Activated CD4-positive, alpha-beta T cell treated with anti-CD3 and anti-CD28 coated beads for 1 hour (primary cell): ENCODE data around the gene HCCS.
A peak's percentile ranks its signal among the peaks of the same experiment; 100 is the strongest.
"Not testable (repeated sequence)": the region's sequence is repeated elsewhere in the genome, so short reads cannot be mapped to it uniquely, and the experiment has no call there.

ENCODE experiments used
- DNase-seq: peaks from one replicate; pipeline ENCODE4 v3.0.0-alpha.2; 2020

Gene HCCS

DNA sequence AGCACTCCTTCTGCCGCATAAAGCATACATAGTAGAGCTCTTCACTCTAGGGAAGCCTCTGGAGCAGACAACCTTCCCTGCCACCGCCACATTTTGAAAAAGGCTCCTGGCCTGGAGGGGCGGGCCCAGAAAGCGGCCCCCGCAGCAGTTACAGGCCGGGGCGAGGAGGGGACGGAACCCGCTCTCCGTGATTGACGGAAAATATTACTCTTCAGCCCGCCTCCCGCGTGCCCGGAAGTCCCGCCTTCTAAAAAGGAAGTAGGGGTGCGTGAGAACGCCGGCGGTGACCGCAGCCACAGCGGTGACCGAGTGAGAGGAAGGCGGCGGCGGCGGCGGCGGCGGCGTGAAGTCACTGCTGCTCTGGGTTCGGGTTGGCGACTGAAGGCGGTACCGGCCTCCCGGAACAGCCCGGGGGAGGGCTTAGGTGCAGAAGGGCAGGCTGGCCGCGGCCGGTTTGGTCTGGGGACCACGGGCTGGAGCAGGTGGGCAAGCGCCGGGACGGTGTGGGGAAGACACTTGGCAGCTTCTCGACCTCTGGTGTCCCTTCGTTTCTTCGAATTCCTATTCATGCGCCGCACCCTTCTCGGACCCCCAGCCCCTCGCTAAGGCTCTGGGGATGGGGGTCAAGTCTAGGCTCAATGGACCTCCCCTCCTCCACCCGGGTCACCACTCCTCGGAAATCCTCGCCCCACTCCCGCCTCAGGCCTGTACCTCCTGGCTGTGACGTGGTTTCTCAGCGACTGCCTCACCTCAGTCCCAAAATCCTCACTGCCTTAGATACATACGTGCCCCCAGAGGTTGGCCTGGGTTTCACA is at the start of gene HCCS:
Gene HCCS, plus strand, starts transcription at position 296 of the 815 bp plus-strand sequence. CDS start 729 bp downstream, outside the sequence.
- DNase-seq, result peak; percentile 76

DNA sequence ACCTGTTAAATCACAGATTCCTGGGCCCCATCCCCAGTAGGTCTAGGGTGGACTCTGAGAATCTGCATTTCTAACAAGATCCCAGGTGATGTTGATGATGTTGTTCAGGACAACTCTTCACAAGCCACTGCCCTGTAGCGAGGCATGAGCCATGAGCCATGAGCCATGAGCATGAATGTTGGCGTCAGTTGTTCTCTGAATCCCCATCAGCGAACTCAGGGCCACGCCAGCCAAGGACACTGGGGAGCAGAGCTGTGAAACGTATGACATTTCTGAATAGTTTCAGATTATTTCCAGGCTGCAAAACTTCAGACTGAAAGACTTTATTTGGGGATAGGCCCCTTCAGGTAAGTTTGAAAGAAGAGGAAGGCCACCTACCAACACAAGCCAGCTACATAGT is 46.9 kb upstream of the HCCS start:
- no peak for DNase-seq

DNA sequence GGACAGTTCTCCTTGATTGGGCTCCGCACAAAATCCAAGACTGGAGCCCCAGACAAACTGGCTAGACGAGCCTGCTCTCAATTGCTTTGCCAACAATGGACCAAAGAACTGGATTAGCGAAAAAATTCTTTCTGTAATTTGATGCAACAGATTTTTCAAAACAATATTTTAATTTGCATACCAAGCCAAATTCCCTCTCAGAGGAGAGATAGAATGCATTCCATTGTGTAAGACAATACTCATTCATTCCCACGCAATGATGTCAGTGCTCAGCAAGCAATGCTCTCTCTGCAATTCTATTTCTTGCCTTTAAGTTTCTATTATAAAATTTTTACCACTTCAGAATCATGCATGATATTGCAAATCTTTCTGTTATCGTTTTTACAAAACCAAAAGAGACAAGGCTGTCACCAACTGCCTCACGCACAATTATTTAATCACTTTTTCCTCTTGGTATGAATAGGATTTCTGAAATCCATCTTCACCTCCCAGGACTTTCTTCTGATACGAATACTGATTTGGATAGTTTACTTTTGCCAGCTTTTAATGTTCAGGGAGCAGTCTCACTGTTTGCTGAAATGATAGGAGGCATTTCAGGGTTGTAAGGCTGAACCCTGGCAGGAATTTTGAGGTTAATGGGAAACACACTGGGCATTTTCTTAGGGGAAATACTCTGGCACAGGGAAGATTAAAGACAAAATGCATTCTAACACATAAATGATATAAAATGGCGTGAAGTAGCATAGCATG is 46.1 kb upstream of the HCCS start:
- no peak for DNase-seq

DNA sequence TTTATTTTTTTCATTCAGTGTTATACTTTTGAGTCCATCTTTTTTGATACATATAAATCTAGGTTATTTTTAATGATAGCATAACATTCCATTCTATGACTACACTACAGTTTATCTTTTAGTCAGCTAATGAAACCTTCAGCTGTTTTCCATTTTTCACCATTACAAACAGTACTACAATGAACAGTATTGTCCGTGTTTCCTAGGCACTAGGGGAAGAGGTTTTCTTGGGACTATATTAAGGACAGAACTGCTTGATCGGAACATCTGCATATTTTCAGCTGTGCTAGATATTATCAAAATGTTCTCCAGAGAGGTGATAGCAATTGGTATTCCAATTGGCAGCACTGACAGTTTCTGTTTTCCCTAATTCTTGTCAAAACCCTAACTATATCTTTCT is 44.3 kb upstream of the HCCS start:
- DNase-seq, result no peak

DNA sequence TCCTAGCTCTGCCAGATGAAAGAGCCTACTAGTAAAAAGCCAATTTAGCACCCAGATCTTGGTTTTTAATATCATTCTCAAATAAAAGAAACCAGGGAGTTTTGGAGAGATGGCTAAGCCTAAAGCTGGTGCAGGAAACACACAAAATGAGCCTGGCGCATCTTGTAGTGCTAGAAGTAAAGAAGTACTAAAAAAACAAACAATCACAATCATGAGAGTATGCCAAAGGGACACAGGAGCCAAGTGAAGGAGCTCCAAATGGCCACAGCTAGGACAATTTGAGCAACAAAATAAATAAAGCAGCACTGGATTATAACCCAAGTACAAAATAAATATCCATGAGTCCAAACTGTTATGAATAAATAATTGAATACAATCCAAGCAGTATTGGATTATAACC is 37.8 kb upstream of the HCCS start:
- no peak for DNase-seq

DNA sequence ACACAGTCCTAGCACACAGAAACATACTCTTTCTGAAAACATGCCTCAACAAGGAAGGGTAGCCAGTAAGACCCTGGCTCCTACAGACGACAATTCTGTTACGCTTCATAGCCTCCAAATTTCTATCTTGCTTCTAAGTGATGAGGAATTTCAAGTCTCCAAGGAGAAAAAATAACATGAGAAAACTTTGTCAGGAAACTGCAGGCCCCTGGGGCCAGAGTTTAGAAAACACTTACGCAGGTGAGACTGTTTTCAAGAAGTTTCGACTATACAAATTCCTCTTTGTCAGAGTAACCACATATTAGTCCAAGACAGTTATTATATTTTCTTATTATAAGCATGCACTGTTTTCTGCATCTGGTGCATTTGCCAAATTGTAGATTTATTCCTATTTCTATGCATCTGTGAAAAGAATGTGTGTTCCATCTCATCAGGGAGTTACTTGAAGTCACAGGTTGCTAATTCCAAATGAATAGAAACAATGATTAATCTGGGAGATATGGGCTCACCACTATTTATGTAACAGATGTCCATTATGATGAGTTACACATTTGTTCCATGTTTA is 30.3 kb upstream of the HCCS start:
- no peak for DNase-seq

DNA sequence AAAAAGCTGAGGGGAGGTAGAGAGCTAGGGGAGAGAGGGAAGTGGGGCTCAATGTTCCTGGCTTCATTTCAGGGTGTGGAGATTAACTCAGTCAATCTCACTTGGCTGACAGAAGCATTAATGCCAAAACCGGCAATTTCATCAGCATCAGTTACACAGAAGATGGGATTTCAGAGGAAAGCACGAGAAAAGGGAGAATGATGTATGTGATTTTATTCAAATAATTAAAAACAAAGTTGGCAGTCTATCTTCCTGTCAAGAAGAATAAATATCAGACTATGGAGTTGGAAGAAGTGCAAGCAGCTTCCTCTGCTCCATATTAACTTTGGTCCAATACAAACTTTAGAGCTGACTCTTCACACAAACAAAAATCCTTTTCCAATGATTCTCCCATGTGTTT is 29.6 kb upstream of the HCCS start:
- no peak for DNase-seq

DNA sequence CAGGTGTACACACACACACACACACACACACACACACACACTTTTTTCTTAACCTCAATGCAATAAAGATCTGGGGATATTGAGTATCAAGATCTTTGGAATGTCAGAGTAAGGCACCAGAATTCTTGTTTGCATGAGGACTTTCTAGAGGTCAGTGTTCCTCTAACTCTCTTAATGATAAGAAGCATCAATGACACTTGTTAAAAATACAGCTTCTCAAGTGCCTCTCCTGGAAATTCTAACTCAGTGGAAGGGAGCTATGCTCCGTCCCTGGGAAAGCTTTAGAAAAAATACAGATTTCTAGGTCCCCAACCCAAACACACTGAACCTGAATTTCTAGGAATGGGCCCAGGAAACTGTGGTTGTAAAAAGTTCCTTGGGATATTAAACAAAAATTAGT is 25.8 kb upstream of the HCCS start:
- no peak for DNase-seq

DNA sequence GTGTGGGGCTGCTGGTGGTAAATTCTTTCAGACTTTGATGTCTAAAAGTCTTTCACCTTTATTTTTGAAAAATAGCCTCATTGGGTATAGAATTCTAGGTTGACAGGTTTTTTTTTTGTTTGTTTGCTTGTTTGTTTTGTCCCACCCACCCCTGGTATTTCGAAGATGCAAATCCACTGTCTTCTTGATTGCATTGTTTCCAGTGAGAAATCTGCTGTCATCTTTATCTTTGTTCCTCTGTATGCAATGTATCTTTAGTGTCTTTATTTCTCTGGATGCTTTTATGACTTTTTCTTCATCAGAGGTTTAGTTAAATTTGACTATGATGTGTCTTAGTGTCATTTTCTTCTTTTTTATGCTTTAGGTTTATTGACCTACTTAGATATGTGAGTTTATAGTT is 21.3 kb upstream of the HCCS start:
- DNase-seq, result no peak

DNA sequence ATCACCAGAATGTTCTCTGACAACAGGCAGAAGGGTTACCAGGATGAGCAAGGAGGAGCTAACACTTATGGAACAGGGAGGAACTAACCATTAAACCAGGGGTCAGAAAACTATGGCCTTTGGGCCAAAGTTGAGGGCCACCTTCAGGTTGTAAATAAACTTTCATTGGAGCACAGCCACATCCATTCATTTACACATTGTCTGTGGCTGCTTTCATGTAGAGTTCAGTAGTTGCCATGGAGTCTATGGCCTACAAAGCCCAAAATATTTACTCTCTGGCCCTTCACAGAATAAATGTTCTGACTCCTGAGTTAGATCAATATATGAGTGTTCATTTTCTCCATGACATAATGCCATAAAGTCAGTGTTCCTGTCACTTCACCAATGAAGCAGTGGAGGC is 13.2 kb upstream of the HCCS start:
- no peak for DNase-seq

DNA sequence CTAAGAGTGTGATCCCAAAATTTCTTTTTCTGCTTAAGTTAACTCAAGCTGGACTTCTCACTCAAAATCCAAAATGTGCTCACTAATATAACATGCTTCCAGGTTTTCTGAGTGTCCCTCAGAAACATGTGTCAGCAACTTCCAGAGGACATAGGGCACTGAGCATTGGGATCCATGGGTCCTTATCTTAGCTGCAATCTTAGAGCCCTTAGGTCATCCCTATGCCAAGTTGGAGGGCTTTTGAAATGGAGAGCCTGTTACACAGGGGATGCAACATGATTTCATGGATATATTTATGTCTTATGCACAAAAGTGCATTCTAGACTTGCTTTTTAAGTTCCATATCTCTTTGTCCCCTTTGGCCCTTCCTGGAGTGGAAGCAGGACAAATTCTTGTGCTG is 11.7 kb upstream of the HCCS start:
- DNase-seq, result no peak

DNA sequence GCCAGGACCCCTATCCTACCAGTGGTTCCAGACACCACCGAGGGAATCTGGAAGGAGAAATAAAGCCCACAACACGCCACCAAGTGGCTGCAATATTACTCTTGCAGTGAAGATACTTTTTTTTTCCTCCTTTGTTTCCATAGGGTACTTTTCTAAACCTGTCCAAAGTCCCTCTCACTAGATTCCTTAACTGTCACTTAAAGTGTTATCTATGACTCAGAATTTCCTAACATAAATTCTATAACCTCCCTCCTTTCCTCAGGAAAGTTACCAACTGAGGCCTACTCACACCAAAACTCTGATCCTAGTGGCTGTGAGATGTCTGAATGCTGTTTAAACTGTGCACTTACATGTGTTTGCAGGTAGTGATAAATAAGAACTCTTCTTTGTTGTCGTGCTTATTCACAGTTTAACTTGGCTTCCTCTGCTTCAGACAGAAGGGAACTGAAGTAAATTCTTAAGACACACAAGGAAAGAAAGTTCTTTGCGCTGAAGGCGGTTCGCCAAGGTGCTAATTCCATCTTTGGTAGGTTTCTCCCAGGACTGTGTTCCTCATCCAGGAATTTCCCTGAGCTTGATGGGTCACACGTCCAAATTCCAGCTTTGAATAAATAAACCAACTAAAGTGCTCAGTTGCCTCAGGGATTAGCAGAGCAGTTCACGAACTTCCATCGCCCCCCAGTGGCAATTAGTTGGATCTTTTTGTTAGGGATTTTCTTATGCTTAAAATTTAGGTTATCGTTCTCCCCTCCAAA is 10.7 kb upstream of the HCCS start:
- DNase-seq, result no peak

DNA sequence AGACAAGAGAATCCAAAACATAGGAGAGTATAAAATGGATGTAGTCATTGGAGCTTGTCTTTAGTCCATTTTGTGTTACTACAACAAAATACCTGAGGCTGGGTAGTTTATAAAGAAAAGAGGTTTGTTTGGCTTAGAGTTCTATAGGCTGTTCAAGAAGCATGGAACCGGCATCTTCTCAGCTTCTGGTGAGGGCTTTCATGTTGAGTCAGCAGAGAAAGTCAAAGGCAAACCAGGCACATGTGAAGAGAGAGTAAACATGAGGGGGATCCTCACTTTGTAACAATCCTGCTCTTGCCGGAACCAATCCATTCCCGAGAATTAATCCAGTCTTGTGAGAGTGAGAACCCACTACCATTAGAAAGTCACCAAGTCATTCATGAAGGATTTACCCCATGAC is 8.1 kb upstream of the HCCS start:
- no peak for DNase-seq

DNA sequence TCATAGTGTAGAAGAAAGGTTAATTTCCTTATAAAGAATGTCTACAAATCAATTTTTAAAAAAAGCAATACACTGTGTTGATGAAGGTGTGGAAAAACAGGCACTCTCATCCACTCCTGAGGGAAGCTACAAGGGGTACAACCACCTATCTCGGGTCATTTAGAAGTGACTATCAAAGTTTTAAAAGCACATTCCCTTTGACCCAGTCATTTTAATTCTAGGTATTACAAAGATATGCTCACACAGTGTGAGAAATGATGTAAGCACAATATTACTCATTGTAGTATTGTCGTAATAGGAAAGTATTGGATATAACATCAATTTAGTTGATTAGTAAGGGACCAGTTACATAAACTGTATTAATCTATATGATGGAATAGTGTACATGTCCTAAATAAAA is 7.4 kb upstream of the HCCS start:
- DNase-seq, result no peak

DNA sequence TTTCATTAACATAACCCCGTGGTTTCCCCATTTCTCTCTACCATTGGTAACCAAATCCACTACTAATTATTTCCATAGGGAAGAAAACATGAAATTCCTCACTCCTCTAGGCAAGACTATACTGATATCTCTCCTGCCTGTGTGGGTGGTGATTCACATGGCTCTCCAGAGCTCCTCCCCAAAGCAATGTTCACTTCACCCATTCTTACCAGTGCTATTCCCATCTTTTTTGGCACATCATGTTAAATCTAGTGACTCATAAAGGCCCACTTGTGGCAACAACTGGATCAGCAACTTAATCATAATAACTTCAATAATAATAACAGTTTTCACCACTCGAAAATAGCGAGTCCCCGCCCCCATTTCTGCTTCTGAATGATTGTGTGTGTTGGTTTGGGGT is 6.1 kb upstream of the HCCS start:
- DNase-seq, result no peak

DNA sequence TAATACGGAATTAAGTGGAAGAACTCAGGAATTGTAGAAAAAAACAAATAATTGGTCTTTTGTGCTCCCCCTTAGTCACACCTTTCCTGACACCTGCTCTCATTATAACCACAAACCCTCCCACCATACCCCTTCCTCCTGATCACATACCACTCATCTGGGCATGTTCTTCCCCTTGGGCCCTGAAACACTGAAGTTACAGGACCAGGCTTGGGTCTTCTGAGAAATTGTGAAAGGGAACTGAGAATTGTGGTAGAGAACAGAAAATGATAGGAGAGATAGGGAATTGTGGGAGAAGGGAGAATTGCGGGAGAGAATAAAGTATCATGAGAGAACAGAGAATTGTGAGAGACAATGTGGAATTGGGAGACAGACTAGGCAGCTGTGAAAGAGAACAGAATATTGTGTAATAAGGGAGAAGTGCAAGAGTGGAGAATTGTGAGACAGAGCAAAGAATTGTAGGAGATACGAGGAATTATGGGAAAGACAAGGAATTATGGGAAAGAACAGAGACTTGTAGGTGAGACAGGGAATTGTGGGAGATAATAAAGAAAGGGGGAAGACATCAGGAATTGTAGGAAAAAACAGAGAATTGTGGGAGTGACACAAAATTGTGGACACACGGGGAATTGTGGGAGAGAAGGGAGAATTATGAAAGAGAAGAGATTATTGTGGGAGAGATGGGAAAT is 2.7 kb upstream of the HCCS start:
- no peak for DNase-seq

DNA sequence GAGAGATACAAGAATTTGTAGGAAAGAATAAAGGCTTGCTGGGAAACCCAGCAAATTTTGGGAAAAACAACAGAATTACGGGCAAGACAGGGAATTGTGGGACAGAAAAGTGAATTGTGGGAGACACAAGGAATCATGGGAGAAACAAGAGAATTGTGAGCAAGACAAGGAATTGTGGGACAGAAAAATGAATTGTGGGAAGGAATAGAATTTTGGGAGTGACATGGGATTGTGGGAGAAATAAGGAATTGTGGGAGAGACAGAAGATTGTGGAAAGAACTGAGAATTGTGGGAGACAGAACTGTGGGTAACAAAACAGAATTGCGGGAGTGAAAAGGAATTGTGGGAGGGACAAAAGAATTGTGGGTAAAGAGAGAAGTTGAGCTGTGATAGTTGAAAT is 1.2 kb upstream of the HCCS start:
- no peak for DNase-seq

DNA sequence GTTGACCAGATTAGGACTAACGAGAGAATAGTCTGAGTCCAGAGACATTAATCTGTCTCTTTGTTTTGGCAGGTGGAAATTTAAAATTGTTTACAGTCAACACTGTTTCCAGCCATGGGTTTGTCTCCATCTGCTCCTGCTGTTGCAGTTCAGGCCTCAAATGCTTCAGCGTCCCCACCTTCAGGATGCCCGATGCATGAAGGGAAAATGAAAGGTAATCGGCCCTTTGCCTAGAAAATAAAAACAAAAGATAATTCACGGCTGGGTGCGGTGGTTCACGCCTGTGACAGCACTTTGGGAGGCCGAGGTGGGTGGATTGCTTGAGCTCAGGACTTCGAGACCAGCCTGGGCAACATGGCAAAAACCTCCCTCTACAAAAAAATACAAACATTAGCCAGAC is 815 bp downstream of the HCCS start:
- no peak for DNase-seq

DNA sequence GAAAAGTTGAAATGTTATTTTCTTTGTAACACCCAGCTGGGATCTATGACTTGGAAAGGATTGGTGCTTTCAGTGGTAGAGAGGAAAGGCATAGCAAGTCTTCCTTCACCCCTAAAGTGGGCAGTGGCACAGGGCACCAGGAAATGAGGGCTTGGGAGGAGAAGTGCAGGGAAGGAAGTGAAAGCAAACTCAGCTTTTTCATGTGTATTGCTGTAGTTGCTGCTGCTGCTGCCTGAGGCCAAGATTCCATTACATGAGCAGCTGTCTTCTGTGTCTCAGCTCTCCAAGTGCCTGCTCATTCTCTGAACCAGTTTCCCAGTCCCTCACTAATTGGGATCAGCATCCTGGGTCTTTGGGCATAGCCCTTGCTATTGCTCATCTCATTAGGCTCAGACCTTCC is 2.6 kb downstream of the HCCS start:
- DNase-seq, result no peak

DNA sequence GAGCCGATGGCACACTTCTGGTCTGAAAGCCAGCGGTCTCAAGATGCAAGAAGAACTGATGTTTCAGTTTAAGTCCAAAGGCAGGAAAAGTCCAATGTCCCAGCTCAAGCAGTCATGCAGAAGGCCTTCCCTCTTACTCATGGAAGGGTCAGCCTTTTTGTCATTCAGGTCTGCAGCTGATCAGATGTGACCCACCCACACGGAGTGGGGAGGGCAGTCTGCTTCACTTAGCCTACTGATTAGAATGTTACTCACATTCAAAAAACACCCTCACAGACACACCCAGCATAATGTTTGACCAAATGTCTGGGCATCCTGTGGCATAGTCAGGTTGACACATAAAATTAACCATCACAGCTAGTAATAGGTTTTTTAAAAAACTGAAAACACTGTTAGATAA is 6.6 kb downstream of the HCCS start:
- DNase-seq, result no peak

DNA sequence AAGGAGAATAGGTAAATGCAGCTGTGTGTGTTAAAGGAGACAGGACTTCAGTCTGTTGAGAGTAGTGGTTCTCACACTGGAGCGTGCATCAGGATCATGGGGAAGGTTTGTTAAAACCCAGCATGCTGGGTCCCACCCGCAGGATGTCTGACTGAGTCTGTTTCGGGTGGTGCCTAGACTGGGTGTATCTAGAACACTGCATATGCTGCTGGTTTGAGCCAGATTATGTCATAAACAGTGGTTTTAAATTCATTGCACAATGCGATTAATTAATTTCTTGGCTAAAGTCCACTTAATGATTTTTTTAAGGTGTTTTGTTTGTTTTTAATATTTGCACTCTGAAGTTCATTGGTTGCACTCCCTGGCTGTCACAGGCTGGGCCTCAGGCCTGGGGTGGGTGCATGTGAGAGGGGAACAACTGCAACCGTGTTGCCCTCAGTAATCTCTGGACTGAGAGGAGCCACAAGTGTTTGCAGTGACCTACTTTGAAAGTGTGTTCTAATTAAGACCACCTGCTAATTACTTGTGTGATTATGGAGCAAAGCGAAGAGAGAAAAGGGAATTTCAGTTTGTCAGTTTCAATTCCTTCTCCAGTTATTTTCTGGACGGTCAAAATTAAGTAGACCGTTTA is 8.3 kb downstream of the HCCS start:
- no peak for DNase-seq

DNA sequence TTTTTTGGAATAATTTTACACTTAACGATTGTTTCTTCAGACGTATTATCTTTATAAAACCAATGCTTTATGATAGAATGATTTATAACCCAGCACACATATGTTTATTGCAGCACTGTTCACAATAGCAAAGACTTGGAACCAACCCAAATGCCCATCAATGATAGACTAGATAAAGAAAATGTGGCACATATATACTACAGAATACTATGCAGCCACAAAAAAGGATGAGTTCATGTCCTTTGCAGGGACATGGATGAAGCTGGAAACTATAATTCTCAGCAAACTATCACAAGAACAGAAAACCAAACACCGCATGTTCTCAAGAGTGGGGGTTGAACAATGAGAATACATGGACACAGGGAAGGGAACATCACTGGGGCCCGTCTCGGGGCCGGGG is 12.0 kb downstream of the HCCS start:
- DNase-seq, result not testable (repeated sequence)
